K562 (cell line): ENCODE results near the gene SMAD3.

Experiments used
- ELF4 ChIP-seq: fragments of 450-650 bp; formaldehyde crosslinking; IDR thresholded peaks from 2 replicates; pipeline ENCODE4 v1.4.0; 2022; ENCODE audit warnings: missing genetic modification characterization
- FOXK1 ChIP-seq: sonication (generic); formaldehyde crosslinking; IDR thresholded peaks from 2 replicates; pipeline ENCODE4 v1.8.0; 2022; ENCODE audit warnings: missing genetic modification reagents, mild to moderate bottlenecking, borderline replicate concordance
- FOXM1 ChIP-seq, 2 experiments: fragments of 450-650 bp in 1 of 2; sonication (generic) in 1 of 2; formaldehyde crosslinking in 1 of 2; IDR thresholded peaks; 2 replicates each; pipeline versions ENCODE4 v1.6.1 to v1.9.0; 2017 to 2022; ENCODE audit warnings: low read depth in 2 of 2, mild to moderate bottlenecking in 2 of 2, missing genetic modification reagents in 1 of 2, moderate library complexity in 1 of 2
- KLF1 ChIP-seq: fragments of 450-650 bp; IDR thresholded peaks from 2 replicates; pipeline ENCODE4 v1.6.1; 2016; ENCODE audit warnings: missing genetic modification characterization, missing compliant biosample characterization
- MTA3 ChIP-seq: fragments of 450-650 bp; formaldehyde crosslinking; IDR thresholded peaks from 2 replicates; pipeline ENCODE4 v1.6.1; 2017; ENCODE audit warnings: mild to moderate bottlenecking, borderline replicate concordance
- POLR2A ChIP-seq: fragments of 450-650 bp; conservative IDR thresholded peaks from 2 replicates; pipeline ENCODE4 v1.6.1; 2016
- SPI1 ChIP-seq: IDR thresholded peaks from 2 replicates; pipeline ENCODE4 v1.6.1; 2011; ENCODE audit warnings: low read depth, low read length, control low read depth, borderline replicate concordance
- ZNF121 ChIP-seq: sonication (generic); formaldehyde crosslinking; conservative IDR thresholded peaks from 2 replicates; pipeline ENCODE4 v1.8.0; 2022; ENCODE audit warnings: missing genetic modification reagents
- TF ChIP-seq, protein P1 (sequence below): fragments of 150-350 bp; IDR thresholded peaks from 2 replicates; pipeline ENCODE4 v1.6.1; 2014; ENCODE audit warnings: low read depth, mild to moderate bottlenecking, low read length, borderline replicate concordance
- TF ChIP-seq, protein P2 (sequence below): IDR thresholded peaks from 2 replicates; pipeline ENCODE4 v1.6.1; 2012; ENCODE audit warnings: low read depth, low read length, improper control_type of control experiment, borderline replicate concordance
- TF ChIP-seq, protein P3 (sequence below), 2 experiments: fragments of 200-800 bp in 1 of 2; sonication (Bioruptor generic) in 1 of 2; sonication (generic) in 1 of 2; formaldehyde crosslinking in 1 of 2; IDR thresholded peaks in 1 of 2; conservative IDR thresholded peaks in 1 of 2; 2 replicates each; pipeline versions ENCODE4 v1.5.0 to v1.6.1; 2016 to 2020; ENCODE audit warnings: missing compliant biosample characterization in 1 of 2, missing genetic modification characterization in 1 of 2, missing genetic modification reagents in 1 of 2
- TF ChIP-seq, protein P4 (sequence below): fragments of 450-650 bp; IDR thresholded peaks from 2 replicates; pipeline ENCODE4 v1.6.1; 2016; ENCODE audit warnings: borderline replicate concordance
- TF ChIP-seq, protein P5 (sequence below): sonication (generic); formaldehyde crosslinking; IDR thresholded peaks from 2 replicates; pipeline ENCODE4 v1.8.1; 2023; ENCODE audit warnings: mild to moderate bottlenecking, missing genetic modification reagents
- TF ChIP-seq, protein P6 (sequence below), 2 experiments: fragments of 150-350 bp in 1 of 2; IDR thresholded peaks; 2 replicates each; pipeline ENCODE4 v1.6.1; 2012 to 2016; ENCODE audit warnings: low read depth in 2 of 2, low read length in 2 of 2, mild to moderate bottlenecking in 1 of 2, moderate library complexity in 1 of 2

DNA sequence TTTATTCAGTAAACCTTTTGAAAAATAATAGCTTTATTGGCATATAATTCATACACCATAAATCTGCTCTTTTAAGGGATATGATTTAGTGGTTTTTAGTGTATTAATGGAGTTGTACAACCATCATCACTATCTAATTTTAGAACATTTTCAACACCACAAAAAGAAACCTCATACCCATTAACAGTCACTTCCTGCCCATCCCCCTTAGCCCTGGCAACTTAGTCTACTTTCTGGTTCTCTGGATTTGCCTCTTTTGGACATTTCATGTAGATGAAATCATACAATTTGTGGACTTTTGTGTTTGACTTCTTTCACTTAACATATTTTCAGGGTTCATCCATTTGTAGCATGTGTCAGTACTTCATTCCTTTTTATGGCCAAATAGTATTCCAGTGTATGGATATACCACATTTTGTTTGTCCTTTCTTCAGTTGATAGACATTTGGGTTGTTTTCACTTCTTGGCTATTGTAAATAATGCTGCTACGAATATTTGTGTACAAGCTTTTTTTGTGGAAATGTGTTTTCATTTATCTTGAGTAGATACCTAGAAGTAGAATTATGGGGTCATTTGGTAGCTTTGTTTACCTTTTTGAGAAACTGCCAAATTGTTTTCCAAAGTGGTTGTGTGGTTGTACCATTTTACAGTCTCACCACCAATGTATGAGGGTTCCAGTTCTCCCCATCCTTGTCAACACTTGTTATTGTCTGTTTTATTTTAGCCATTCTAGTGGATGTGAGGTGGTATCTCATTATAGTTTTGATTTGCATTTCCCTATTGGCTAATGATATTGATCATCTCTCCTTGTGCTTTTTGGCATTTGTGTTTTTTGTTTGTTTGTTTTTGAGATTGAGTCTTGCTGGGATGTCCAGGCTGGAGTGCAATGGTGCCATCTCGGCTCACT is 45.8 kb downstream of the SMAD3 start:
- TF ChIP-seq, protein P1, sequence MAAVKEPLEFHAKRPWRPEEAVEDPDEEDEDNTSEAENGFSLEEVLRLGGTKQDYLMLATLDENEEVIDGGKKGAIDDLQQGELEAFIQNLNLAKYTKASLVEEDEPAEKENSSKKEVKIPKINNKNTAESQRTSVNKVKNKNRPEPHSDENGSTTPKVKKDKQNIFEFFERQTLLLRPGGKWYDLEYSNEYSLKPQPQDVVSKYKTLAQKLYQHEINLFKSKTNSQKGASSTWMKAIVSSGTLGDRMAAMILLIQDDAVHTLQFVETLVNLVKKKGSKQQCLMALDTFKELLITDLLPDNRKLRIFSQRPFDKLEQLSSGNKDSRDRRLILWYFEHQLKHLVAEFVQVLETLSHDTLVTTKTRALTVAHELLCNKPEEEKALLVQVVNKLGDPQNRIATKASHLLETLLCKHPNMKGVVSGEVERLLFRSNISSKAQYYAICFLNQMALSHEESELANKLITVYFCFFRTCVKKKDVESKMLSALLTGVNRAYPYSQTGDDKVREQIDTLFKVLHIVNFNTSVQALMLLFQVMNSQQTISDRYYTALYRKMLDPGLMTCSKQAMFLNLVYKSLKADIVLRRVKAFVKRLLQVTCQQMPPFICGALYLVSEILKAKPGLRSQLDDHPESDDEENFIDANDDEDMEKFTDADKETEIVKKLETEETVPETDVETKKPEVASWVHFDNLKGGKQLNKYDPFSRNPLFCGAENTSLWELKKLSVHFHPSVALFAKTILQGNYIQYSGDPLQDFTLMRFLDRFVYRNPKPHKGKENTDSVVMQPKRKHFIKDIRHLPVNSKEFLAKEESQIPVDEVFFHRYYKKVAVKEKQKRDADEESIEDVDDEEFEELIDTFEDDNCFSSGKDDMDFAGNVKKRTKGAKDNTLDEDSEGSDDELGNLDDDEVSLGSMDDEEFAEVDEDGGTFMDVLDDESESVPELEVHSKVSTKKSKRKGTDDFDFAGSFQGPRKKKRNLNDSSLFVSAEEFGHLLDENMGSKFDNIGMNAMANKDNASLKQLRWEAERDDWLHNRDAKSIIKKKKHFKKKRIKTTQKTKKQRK: no peak
- TF ChIP-seq, protein P2, sequence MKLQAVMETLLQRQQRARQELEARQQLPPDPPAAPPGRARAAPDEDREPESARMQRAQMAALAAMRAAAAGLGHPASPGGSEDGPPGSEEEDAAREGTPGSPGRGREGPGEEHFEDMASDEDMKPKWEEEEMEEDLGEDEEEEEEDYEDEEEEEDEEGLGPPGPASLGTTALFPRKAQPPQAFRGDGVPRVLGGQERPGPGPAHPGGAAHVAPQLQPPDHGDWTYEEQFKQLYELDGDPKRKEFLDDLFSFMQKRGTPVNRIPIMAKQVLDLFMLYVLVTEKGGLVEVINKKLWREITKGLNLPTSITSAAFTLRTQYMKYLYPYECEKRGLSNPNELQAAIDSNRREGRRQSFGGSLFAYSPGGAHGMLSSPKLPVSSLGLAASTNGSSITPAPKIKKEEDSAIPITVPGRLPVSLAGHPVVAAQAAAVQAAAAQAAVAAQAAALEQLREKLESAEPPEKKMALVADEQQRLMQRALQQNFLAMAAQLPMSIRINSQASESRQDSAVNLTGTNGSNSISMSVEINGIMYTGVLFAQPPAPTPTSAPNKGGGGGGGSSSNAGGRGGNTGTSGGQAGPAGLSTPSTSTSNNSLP: no peak
- TF ChIP-seq ZNF121 (CRISPR knock-in tag): peak; percentile 86; the same call in 1 of the 2 replicates
- TF ChIP-seq, protein P3, sequence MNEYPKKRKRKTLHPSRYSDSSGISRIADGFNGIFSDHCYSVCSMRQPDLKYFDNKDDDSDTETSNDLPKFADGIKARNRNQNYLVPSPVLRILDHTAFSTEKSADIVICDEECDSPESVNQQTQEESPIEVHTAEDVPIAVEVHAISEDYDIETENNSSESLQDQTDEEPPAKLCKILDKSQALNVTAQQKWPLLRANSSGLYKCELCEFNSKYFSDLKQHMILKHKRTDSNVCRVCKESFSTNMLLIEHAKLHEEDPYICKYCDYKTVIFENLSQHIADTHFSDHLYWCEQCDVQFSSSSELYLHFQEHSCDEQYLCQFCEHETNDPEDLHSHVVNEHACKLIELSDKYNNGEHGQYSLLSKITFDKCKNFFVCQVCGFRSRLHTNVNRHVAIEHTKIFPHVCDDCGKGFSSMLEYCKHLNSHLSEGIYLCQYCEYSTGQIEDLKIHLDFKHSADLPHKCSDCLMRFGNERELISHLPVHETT (CRISPR knock-in tag; conservative IDR thresholded peaks at IDR 0.05 in 1 of 2, IDR thresholded peaks at IDR 0.05 in 1 of 2): no peak
- TF ChIP-seq ELF4 (CRISPR knock-in tag): no peak
- TF ChIP-seq FOXM1 (IDR thresholded peaks at IDR 0.05; ENCODE audit: low read depth): no peak
- TF ChIP-seq FOXM1 (CRISPR knock-in tag; IDR thresholded peaks at IDR 0.05; ENCODE audit: low read depth): no peak
- TF ChIP-seq MTA3: no peak
- no peak for TF ChIP-seq FOXK1 (CRISPR knock-in tag)
- no peak for TF ChIP-seq POLR2A
- no peak for TF ChIP-seq SPI1
- TF ChIP-seq, protein P4, sequence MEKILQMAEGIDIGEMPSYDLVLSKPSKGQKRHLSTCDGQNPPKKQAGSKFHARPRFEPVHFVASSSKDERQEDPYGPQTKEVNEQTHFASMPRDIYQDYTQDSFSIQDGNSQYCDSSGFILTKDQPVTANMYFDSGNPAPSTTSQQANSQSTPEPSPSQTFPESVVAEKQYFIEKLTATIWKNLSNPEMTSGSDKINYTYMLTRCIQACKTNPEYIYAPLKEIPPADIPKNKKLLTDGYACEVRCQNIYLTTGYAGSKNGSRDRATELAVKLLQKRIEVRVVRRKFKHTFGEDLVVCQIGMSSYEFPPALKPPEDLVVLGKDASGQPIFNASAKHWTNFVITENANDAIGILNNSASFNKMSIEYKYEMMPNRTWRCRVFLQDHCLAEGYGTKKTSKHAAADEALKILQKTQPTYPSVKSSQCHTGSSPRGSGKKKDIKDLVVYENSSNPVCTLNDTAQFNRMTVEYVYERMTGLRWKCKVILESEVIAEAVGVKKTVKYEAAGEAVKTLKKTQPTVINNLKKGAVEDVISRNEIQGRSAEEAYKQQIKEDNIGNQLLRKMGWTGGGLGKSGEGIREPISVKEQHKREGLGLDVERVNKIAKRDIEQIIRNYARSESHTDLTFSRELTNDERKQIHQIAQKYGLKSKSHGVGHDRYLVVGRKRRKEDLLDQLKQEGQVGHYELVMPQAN: no peak
- TF ChIP-seq, protein P5, sequence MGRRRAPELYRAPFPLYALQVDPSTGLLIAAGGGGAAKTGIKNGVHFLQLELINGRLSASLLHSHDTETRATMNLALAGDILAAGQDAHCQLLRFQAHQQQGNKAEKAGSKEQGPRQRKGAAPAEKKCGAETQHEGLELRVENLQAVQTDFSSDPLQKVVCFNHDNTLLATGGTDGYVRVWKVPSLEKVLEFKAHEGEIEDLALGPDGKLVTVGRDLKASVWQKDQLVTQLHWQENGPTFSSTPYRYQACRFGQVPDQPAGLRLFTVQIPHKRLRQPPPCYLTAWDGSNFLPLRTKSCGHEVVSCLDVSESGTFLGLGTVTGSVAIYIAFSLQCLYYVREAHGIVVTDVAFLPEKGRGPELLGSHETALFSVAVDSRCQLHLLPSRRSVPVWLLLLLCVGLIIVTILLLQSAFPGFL: no peak
- TF ChIP-seq, protein P6, sequence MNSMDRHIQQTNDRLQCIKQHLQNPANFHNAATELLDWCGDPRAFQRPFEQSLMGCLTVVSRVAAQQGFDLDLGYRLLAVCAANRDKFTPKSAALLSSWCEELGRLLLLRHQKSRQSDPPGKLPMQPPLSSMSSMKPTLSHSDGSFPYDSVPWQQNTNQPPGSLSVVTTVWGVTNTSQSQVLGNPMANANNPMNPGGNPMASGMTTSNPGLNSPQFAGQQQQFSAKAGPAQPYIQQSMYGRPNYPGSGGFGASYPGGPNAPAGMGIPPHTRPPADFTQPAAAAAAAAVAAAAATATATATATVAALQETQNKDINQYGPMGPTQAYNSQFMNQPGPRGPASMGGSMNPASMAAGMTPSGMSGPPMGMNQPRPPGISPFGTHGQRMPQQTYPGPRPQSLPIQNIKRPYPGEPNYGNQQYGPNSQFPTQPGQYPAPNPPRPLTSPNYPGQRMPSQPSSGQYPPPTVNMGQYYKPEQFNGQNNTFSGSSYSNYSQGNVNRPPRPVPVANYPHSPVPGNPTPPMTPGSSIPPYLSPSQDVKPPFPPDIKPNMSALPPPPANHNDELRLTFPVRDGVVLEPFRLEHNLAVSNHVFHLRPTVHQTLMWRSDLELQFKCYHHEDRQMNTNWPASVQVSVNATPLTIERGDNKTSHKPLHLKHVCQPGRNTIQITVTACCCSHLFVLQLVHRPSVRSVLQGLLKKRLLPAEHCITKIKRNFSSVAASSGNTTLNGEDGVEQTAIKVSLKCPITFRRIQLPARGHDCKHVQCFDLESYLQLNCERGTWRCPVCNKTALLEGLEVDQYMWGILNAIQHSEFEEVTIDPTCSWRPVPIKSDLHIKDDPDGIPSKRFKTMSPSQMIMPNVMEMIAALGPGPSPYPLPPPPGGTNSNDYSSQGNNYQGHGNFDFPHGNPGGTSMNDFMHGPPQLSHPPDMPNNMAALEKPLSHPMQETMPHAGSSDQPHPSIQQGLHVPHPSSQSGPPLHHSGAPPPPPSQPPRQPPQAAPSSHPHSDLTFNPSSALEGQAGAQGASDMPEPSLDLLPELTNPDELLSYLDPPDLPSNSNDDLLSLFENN (IDR thresholded peaks at IDR 0.05; ENCODE audit: low read depth in 2 of 2, low read length in 2 of 2): no peak
- no peak for TF ChIP-seq KLF1 (tag)
